ENCODE measurements around the gene NCOR2. TPM values are rescaled to one million over a fixed set of nuclear protein-coding genes. Genes with fewer than 3 reads are reported as not detected.

The NCOR2 gene
- total RNA-seq, 1 donor from 2014 or later, result 43.8 TPM

DNA sequence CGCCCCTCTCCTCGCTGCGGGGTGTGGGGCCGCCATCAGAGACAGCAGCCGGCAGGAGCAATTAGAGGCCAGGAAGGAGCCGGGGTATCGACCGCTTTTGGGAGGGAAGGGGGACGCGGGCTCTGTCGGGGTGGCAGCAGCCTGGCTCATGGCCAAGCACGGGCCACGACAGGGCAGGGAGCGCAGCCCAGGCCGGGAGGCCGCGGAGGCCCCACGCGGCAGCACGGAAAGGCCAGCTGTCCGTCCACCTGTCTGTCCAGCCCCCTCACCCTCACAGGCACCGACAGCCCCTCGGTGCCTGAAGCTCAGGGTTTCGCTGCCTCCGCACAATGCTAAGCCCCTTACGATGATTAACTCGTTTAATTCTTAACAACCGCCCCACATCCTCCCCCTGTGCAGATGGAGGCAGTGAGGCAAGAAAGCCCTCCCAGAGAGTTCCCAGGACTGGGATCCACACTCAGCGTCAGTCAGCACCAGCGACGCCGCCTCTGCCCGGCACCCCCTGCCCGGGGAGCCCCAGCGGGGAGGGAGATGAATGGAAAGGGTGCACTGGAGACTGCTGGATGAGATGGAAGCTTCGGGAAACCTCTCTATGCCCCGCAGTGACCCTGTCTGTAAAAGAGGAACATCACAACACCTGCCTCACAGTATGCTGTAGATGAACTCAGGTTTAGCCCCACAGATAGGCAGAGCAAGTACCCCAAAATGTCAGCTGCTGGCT is 23.7 kb downstream of the NCOR2 start:
- TF ChIP-seq, protein P1, sequence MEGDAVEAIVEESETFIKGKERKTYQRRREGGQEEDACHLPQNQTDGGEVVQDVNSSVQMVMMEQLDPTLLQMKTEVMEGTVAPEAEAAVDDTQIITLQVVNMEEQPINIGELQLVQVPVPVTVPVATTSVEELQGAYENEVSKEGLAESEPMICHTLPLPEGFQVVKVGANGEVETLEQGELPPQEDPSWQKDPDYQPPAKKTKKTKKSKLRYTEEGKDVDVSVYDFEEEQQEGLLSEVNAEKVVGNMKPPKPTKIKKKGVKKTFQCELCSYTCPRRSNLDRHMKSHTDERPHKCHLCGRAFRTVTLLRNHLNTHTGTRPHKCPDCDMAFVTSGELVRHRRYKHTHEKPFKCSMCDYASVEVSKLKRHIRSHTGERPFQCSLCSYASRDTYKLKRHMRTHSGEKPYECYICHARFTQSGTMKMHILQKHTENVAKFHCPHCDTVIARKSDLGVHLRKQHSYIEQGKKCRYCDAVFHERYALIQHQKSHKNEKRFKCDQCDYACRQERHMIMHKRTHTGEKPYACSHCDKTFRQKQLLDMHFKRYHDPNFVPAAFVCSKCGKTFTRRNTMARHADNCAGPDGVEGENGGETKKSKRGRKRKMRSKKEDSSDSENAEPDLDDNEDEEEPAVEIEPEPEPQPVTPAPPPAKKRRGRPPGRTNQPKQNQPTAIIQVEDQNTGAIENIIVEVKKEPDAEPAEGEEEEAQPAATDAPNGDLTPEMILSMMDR (conservative IDR thresholded peaks at IDR 0.05; ENCODE audit: low read depth, low read length), result no peak
- peak overlapping the region; percentile 46 for H3K4me3 ChIP-seq (ENCODE audit: low read depth, low read length)
- DNase-seq (ENCODE audit: low read depth), result no peak

DNA sequence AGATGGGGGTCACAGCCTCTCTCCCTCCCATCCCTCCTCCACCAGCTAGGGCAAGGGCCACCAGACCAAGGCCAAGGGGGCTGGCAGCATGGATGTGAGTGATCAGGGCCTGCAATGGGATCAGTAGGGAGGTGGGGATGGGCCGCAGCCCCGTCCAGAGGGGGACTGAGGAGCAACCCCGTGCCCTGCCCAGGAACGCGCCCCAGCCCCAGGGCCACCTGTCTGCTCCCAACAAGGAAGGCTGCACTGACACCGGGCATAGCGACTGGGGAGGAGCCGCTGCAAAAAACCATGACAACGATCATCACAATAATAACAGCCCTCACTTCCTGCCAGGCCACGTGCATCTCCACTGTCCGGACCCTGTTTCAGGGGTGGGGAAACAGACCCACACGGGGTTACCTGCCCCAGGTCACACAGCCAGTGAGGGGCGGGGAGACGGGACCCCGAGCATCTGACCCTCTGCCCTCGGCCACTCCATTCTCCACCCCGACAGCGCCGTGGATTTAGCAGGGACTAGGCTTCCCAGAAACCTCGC is 24.3 kb downstream of the NCOR2 start:
- DNase-seq (ENCODE audit: low read depth), result no peak
- TF ChIP-seq, protein P1 (conservative IDR thresholded peaks at IDR 0.05; ENCODE audit: low read depth, low read length), result no peak

DNA sequence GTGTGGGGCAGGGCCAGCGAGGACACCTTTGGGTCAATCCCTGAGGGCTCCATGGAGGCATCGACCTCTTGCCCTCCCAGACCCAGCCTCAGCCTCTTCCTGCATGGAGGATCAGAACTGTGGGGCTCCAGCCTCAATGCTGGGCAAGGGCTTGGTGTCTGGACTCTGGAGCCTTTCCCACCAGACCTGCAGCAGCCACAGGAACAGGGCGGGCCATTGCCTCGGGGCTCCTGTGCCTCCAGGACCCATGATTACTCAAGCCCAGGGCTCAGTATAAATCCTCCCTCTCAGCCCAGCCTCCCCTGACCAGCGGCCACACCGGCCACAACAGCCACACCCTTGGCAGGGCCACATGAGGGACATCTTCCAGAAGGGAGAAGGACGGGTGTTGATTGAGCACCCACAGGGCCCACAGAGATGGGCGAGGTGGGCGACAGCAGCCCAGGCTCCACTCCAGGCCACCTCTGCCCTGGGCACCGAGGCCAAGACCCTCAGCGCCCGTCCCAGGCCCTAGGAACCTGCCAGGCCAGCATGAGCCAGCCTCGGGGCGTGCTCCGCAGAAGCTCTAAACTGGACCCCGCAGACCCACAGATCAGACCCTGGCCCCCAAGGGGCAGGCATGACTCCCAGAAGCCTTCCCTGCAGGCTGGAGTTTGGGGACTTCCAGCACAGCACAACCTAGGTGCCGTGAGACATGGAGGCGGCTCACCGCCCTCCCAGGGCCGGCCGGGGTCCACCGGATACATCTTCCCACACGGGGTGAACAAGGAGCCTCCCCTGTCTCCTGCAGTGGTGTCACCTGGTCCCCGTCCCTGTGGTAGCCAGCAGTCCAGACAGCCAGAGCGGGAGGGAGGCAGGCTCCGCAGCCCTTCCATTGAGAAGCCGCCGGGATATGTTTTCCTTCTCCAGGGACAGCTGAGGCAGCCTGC is 25.1 kb downstream of the NCOR2 start:
- DNase-seq (ENCODE audit: low read depth), result no peak
- TF ChIP-seq, protein P1 (conservative IDR thresholded peaks at IDR 0.05; ENCODE audit: low read depth, low read length), result no peak

More for the DNA sequence above, 24.3 kb downstream of the NCOR2 start:
- peak overlapping the region; percentile 46 for H3K4me3 ChIP-seq (ENCODE audit: low read depth, low read length)

DNA sequence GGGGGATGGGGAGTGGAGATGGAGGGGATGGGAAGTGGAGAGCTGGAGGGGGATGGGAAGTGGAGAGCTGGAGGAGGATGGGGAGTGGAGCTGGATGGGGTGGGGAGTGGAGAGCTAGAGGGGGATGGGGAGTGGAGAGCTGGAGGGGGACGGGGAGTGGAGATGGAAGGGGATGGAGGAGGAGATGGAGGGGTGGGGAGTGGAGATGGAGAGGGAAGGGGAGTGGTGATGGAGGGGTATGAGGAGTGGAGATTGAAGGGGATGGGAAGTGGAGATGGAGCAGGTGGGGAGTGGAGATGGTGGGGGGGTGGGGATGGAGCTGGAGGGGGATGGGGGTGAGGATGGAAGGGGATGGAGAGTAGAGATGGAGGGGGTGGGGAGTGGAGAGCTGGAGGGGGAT is 26.1 kb downstream of the NCOR2 start:
- no peak for DNase-seq (ENCODE audit: low read depth)
- H3K4me3 ChIP-seq (ENCODE audit: low read depth, low read length), result no peak overlapping the region
- TF ChIP-seq, protein P1 (conservative IDR thresholded peaks at IDR 0.05; ENCODE audit: low read depth, low read length), result no peak

More for the DNA sequence above, 25.1 kb downstream of the NCOR2 start:
- no peak overlapping the region for H3K4me3 ChIP-seq (ENCODE audit: low read depth, low read length)

DNA sequence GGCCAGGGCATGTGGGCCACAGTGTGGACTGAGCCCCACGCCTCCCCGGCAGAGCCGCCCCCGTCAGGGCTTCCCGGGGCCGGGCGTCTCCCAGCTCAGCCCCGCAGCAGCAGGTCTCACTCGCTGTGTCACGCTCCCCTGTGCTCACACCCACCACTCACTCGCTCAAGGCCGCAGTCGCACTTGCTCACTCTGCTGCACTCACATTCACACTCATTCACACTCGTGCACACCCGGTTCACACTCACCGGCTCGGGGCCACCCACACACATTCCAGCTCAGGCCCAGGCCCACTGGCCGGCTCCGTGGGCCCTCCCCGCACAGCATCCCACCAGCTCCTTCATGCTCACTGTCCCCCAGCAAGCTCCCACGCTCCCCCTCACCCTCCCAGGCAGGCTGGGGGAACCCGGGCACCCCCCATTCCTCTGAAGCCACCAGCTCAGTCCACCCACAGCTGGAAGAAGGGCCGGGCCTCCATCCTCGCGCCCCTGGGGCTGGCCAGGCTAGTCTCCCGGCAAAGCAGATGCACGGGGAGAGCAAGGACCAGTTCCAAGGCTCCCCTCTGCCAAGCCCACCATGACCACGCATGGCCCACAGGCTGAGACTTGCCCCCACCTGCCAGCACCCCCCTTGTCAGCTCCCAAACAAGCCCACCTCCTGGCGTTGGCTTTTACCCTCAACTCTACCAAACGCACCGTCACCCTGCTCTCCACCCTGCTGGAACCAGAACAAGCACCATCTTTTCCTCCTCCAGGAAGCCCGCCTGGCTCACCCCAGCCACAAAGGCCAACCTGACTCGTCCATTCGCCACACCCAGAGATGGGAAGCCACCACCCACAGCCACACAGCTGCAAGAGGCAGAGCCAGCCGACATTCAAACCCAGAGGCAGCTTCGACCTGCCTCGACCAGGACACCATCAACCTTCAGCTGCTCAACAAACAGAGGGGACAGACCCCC is 28.0 kb downstream of the NCOR2 start:
- TF ChIP-seq, protein P1 (conservative IDR thresholded peaks at IDR 0.05; ENCODE audit: low read depth, low read length), result no peak

More for the DNA sequence above, 28.0 kb downstream of the NCOR2 start:
- no peak overlapping the region for H3K4me3 ChIP-seq (ENCODE audit: low read depth, low read length)
- no peak for DNase-seq (ENCODE audit: low read depth)
